ENCODE data around the gene MGRN1. TPM values are rescaled to one million over a fixed set of nuclear protein-coding genes. Genes with fewer than 3 reads are reported as not detected.
A peak's percentile ranks its signal among the peaks of the same experiment; 100 is the strongest.

The MGRN1 gene
- total RNA-seq, 6 experiments from 2014 or later, result 65.8 to 81.6 (median 69.1) TPM

DNA sequence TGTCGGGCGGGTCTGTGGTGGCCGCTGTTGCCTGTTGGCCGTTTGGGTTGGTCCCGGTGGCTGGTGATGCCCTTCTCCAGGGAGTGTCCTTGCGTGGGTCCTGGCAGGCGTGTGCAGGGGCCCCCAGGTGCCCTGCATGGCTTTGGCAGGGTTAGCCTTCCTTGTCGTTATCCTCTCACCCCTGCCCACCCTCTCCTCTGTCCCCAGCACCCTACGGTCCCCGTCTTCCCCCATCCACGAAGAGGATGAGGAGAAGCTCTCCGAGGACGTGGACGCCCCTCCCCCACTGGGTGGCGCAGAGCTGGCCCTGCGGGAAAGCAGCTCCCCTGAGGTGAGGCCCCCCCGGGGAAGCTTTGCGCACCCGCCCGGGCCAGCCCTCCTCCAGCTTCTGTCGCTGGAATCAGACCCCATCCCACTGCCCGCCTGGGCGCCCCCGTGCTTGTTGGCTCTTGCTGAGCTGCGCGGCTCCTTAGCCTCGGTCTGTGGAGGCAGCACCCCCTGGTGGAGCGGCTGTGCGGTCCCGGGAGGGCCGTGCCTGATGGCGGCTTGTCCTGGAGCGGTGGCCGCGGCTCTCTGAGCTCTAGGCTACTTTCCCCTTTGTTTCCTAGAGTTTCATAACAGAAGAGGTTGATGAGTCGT lies 58.1 kb downstream of the MGRN1 start:
- Mint-ChIP-seq H3K27me3 (ENCODE audit: insufficient read depth) (peaks cover 4% of the 10 kb centered on the region), H3K4me1 (ENCODE audit: low read depth) (no peaks in the 10 kb centered on the region), H3K9me3 (no peaks in the 10 kb centered on the region), H3K4me3 (no peak overlapping the region), H3K27ac (no peak overlapping the region), H3K36me3 (ENCODE audit: low read depth) (peaks cover 4% of the 10 kb centered on the region)
- DNase-seq, result no peak
- TF ChIP-seq, protein P1, sequence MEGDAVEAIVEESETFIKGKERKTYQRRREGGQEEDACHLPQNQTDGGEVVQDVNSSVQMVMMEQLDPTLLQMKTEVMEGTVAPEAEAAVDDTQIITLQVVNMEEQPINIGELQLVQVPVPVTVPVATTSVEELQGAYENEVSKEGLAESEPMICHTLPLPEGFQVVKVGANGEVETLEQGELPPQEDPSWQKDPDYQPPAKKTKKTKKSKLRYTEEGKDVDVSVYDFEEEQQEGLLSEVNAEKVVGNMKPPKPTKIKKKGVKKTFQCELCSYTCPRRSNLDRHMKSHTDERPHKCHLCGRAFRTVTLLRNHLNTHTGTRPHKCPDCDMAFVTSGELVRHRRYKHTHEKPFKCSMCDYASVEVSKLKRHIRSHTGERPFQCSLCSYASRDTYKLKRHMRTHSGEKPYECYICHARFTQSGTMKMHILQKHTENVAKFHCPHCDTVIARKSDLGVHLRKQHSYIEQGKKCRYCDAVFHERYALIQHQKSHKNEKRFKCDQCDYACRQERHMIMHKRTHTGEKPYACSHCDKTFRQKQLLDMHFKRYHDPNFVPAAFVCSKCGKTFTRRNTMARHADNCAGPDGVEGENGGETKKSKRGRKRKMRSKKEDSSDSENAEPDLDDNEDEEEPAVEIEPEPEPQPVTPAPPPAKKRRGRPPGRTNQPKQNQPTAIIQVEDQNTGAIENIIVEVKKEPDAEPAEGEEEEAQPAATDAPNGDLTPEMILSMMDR (IDR thresholded peaks at IDR 0.05), result peak; percentile 62

DNA sequence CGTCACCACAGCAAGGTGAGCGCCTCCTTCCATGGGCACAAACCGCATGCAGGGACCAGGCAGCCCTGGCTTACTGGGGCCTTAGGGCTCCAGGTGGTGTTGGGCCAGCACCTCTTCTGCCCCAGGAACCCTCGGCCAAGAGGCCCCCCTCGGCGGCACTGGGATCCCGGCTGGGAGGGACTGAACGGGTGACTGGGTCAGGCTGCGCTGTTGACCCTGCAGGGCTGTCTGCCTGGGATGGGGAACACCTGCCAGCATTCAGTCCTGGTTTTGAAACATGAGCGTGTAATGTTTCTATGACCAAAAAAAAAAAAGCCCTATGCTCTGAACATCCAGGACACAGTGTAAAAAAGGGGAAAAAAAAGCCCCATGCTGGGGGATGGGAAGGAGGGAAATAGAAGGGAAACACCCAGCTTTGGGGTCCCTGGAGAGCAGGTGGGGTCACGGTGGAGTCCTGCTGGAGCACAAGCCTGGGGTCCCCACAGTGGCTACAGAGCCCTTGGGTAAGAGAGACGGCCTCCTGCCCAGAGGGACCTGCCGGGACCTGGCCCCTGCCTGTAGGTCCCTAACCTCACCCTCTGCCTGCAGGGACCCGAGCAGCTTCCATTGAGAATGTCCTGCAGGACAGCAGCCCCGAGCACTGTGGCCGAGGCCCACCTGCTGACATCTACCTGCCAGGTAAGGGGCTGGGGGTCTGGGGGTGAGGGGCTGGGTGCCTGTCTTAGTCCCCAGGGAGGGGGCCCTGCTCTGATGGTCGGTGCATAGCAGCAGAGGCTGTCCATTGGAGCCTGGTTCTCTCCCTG lies 58.8 kb downstream of the MGRN1 start:
- Mint-ChIP-seq H3K27me3 (ENCODE audit: insufficient read depth) (peaks cover 4% of the 10 kb centered on the region), H3K27ac (no peak overlapping the region), H3K36me3 (ENCODE audit: low read depth) (peaks cover 4% of the 10 kb centered on the region), H3K4me1 (ENCODE audit: low read depth) (no peaks in the 10 kb centered on the region), H3K4me3 (no peak overlapping the region), H3K9me3 (no peaks in the 10 kb centered on the region)
- no peak for DNase-seq
- TF ChIP-seq, protein P1 (IDR thresholded peaks at IDR 0.05), result no peak

DNA sequence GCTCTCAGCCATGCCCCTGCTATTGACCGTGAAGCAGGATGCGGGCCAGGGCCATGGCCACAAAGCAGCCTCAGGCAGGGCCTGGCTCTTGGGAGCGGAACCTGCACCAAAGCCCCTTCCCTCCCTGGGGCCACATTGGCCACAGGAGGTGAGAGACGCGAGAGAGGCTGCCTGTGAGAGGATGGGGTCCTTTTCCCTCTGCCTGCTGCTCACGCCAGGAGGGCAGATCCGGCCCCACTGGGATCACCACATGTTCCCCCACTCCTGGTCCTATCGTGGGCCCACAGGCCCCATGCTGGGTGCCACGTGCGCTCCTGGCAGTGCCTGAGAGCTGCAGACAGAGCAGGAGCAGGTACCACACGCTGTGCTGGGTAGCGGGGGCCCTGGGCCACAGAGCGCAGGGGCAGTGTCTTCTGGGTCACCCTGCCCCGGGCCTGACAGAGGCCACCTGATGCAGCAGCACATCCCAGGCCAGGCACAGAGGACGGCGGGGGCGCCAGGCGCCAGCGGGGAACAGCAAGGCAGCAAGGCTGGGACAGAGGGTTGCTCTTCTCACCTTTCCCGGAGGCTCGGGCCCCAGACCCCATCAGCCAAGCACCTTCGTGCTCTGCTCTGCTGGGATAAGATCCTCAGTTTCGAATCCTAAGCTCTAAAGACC lies 59.6 kb downstream of the MGRN1 start:
- Mint-ChIP-seq H3K9me3 (no peaks in the 10 kb centered on the region), H3K4me1 (ENCODE audit: low read depth) (no peaks in the 10 kb centered on the region), H3K36me3 (ENCODE audit: low read depth) (peaks cover 4% of the 10 kb centered on the region), H3K27me3 (ENCODE audit: insufficient read depth) (peaks cover 4% of the 10 kb centered on the region), H3K4me3 (no peak overlapping the region), H3K27ac (no peak overlapping the region)
- DNase-seq, result no peak
- TF ChIP-seq, protein P1 (IDR thresholded peaks at IDR 0.05), result no peak

DNA sequence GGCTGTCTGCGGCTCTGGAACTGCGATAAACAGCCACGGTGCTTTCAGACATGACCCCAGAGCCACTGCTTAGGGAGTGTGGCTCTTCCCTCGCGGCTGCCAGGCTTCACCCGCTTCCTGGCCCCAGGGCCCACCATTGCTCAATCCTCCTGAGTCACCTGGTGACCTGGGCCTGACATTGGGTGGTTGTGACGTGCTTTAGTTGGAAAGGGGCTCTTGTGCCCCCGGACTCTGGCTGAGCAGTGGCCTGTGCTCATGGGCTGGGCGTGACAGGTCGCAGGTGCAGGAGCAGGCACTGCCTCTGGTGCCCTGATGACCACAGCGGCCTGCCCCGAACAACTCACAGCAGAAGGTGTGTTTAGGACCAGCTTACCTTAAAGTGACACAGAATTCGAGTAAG lies 60.1 kb downstream of the MGRN1 start:
- DNase-seq, result no peak
- Mint-ChIP-seq H3K27ac (no peak overlapping the region), H3K4me3 (no peak overlapping the region), H3K9me3 (no peaks in the 10 kb centered on the region), H3K4me1 (ENCODE audit: low read depth) (no peaks in the 10 kb centered on the region), H3K27me3 (ENCODE audit: insufficient read depth) (peaks cover 2% of the 10 kb centered on the region), H3K36me3 (ENCODE audit: low read depth) (peaks cover 4% of the 10 kb centered on the region)
- TF ChIP-seq, protein P1 (IDR thresholded peaks at IDR 0.05), result no peak

DNA sequence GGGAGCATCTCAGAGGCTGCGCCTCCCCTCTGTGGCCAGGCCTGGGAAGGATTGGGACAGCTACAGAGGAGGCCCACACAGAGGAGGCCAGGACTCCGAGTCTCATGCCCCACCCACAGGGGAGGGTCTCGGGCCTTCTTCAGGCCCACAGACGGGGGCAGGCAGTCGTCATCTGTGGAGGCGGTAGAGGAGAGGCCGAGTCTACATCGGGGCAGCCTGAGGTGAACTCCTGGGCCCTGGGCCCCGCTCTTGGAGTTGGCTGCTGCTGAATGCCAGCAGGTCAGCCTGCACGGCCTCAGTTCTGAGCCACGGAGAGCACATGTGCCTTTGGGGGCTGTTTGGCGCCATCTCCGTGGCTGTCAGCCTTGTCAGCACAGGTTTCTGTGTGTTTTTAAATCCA lies 60.7 kb downstream of the MGRN1 start:
- Mint-ChIP-seq H3K36me3 (ENCODE audit: low read depth) (peaks cover 4% of the 10 kb centered on the region), H3K9me3 (no peaks in the 10 kb centered on the region), H3K27me3 (ENCODE audit: insufficient read depth) (no peaks in the 10 kb centered on the region; the same call in 1 of the 2 replicates), H3K4me1 (ENCODE audit: low read depth) (no peaks in the 10 kb centered on the region), H3K27ac (no peak overlapping the region), H3K4me3 (no peak overlapping the region)
- no peak for DNase-seq
- TF ChIP-seq, protein P1 (IDR thresholded peaks at IDR 0.05), result no peak
